Measurements from ENCODE around the gene GUCY2D.

GUCY2D gene

DNA sequence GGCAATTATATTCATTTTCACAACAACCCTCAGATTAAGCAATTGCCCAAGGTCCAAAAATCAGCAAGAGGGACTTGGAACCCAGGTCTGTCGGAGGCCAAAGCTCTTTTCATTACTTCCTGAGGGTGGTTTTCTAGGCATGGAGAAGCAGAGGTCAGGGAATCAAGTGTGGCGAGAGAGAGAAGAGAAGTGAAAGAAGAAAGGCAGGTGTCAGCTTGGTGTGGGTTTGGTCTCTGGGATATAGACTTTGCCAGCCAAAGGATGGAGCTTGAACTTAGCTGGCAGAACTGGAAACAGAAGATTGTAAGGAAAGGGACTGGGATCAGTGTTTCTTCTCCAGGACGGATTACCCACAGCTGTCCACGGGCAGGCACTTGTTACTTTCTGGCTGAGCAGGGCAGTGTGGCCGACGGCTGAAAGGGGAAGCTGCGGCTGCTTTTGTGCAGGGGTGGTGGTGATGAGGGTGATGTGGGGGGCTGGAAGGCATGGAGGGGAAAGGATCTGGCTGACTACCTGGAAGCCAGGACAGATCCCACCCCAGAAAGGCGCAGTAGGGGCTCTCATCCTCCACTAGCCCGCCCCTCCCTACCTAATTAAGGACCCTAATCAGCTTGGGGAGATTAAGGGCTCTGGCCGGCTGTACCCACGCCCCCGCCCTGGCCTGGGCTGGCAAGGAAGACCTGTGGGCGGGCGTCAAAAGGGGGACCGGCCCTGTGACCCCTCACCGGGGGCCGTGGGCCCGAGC, at the start of gene GUCY2D:
Gene GUCY2D, plus strand, starts transcription at position 640 of the 745 bp plus-strand sequence. CDS start 433 bp downstream, outside the sequence.
- TF ChIP-seq CTCF (IDR thresholded peaks at IDR 0.05) = no peak

DNA sequence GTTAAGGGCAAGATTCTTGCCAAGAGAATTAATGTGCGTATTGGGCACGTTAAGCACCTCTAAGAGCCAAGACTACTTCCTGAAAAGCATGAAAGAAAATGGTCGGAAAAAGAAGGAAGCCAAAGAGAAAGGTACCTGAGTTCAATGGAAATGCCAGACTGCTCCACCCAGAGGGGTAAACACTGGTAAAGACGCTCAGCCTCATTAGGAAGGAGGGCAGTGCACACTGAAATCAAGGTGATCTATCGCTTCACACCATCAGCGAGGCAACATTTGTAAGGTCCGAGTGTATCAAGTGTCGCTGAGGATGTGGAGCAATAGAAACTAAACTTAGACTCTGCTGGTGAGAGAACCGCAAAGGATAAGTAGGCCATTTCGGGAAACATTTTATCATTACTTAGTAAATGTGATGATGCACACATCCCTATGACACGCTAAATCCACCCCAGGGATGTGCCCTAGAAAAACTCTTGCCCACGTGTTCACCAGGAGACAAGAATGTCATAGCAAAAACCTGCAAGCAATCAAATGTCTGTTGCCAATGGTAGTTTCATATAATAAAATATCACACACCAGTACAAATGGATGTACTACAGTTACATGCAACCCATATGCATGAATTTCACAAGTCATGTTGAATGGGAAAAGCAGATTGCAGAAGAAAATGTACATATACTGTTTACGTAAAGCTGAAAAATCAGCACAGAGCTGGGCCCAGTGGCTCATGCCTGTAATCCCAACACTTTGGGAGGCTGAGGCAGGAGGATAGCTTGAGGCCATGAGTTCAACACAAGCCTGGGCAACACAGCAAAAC, 46.8 kb upstream of the GUCY2D start:
- TF ChIP-seq CTCF (IDR thresholded peaks at IDR 0.05) = no peak

- no peak for TF ChIP-seq CTCF (IDR thresholded peaks at IDR 0.05)
These were observed 46.0 kb upstream of the GUCY2D start for GRCh38 chr17:7956228-7956965.

DNA sequence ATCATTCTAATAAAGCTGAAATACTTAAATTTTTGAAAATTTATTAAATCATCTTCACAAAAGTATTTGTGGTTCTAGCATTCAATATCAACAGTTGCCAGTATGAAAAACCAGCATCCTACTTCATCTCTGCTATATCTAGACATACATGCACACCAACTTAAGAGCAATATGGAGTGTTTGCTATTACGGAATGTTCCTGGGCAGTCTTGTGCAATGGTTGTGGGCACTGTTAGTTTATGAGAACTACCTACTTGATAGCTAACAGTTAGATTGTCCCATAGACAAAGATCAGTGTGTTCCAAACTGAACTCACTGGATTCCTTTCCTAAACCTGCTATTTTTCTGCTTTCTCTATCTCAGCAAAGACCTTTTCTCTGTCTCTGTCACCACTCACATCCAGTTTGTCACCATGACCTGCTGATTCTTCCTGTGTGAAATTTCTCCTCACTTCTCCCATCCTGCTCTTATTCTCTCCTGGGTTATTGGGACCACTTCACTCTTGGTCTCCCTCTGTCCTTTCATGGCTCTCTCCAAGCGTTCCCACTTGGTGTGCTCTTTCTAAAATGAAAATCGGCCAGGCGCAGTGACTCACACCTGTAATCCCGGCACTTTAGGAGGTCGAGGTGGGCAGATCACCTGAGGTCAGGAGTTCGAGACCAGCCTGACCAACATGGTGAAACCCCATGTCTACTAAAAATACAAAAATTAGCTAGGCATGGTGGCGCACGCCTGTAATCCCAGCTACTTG, 42.7 kb upstream of the GUCY2D start:
- TF ChIP-seq CTCF (IDR thresholded peaks at IDR 0.05) = no peak

GRCh38 chr17:7961421-7961820, 41.0 kb upstream of the GUCY2D start:
- no peak for TF ChIP-seq CTCF (IDR thresholded peaks at IDR 0.05)

- no peak for TF ChIP-seq CTCF (IDR thresholded peaks at IDR 0.05)
These were observed 34.7 kb upstream of the GUCY2D start for GRCh38 chr17:7967751-7968150.

DNA sequence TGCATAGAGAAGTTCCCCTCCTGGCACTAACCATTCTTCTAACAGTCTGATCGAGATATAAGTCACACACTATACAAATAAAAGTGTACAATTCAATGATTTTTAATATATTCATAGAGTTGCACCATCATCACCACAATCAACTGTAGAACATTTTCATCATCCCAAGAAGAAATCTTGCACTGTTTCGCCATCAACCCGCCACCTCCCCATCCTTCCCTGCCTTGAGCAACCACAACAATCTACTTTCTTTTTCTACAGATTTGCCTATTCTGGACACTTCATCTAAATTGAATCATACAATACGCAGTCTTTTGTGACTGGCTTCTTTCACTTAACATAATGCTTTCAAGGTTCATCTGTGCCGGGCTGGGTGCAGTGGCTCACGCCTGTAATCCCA, 33.0 kb upstream of the GUCY2D start:
- no peak for TF ChIP-seq CTCF (IDR thresholded peaks at IDR 0.05)

Data from LNCAP (cell line).